ENCODE data around the gene CRYAB.
A peak's percentile ranks its signal among the peaks of the same experiment; 100 is the strongest.
"Not testable (repeated sequence)": the region's sequence is repeated elsewhere in the genome, so short reads cannot be mapped to it uniquely, and the experiment has no call there.

CRYAB gene

DNA sequence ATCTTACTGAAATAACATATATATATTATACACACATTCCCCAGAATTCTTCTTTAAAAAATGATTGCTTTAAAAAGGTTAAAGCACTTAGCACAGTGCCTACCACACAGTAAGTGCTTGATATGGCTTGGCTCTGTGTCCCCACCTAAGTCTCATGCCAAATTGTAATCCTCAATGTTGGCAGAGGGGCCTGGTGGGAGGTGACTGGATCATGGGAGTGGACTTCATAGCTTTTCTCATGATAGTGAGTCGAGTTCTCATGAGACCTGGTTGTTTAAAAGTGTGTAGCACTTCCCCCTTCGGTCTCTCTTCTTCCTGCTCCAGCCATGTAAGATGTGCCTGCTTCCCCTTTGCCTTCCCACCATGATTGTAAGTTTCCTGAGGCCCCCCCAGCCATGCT lies 6.2 kb downstream of the CRYAB start:
- no peak for DNase-seq

DNA sequence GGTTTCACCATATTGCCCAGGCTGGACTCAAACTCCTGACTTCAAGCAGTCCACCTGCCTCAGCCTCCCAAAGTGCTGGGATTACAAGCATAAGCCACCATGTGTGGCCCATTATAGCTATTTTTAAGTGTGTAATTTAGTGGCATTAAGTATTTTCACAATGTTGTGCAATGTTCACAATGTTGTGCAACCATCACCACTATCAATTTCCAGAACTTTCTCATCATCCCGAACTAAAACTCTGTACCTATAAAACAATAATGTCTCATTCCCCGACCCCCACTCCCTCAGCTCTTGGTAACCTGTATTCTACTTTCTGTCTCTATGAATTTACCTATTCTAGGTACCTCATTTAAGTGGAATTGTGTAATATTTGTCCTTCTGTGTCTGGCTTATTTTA lies 24.7 kb downstream of the CRYAB start:
- no peak for DNase-seq

DNA sequence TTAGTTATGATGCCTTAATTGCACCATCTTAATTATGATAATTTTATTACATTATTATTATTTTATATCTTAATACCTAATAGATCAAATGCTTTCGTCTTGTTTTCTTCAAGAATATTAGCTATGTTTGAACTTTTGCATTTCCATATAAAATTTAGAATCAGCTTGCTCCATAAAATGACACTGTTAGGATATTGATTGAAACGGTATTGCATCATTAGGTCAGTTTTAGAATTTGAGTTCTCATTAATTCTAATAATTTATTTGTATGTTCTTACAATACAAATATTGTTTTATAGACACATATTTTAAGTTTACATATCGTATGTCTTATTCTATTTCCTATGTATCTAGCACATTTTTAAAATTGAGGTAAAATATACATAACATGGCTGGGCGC lies 25.5 kb downstream of the CRYAB start:
- no peak for DNase-seq

DNA sequence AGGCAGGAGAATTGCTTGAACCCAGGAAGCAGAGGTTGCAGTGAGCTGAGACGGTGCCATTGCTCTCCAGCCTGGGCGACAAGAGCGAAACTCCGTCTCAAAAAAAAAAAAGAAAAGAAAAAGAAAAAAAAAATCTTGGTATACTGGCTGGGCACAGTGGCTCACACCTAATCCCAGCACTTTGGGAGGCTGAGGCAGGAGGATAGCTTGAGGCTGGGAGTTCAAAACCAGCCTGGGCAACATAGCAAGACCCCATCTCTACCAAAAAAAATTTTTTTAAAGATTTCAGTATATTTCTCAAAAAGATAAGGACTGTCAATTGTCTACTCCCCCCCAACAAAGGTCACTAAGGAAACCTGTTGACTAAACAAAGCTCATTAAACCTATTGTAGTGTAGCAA lies 26.5 kb downstream of the CRYAB start:
- not testable (repeated sequence) for DNase-seq

DNA sequence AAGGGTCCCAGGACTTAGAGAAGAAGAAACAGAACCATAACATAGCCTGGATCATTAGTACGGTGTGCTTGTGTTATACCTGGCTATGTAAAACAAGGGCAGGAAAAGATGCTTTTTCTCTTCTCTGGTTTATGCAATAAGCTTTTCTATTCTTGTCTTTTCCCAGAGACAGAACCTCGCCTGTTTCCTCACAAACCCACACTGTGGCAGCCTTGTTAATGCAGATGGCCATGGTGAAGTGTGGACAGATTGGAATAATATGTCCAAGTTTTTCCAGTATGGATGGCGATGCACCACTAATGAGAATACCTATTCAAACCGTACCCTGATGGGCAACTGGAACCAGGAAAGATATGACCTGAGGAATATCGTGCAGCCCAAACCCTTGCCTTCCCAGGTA lies 29.4 kb downstream of the CRYAB start:
- no peak for DNase-seq

DNA sequence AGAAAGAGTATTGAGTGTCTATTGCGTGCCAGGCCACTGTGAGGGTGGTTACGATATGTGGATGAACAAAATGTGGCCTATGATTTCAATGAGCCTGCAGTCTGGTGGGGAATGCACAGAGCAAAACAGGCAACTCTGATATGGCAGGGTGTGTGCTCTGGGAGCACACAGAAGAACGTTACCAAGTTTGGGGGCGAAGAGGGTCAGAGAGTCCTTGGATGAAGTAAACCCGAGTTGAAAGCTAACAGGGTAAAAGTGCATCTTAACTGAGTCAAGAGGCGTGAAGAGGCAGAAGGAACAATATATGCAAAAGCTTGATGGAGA lies 32.0 kb downstream of the CRYAB start:
- DNase-seq = no peak

DNA sequence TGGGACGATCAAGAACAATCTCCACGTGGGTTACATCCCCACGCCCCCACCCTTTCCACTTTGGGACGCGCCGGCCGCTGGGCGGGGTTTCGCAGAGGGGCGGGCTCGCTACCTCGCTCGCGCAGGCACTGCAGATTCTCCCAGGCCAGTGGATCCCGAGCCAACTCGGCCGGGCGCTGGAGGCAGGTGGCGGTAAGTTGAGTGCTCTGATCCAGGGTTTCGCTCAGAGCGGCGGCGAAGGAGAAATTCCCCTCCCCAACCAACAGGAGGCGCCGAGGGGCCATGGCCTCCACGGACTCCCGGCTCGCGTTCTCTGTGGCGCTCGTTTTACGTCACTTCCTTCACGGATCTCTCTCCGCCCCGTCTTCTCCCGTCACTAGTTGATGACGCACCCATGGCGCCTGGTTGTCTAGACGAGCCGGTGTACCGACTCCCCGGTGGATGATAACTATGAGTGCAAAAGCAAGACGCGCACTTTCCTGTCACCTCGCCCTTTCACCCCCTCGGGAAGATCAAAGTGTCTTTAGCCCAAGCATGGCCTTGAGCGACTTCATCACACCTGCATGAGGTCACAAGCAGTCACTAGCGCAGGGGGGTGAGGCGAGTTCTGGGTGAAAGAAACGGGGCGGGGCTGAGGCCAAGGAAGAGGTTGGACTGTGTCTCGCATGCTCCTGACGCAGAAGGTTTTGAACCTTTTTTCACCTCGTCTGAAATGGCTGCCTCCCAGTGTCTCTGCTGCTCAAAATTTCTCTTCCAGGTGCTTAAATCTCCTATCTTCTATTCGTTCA lies 32.5 kb downstream of the CRYAB start, which contains the start of the genes CFAP68 and FDXACB1:
Gene CFAP68 (plus strand): TSS at position 693 of the 788 bp plus-strand sequence. CDS start 20 bp downstream, at position 713.
Gene FDXACB1 (minus strand): TSS at position 317 of the 788 bp plus-strand sequence. CDS start 33 bp downstream, at position 284.
- peak; percentile 99 for DNase-seq

DNA sequence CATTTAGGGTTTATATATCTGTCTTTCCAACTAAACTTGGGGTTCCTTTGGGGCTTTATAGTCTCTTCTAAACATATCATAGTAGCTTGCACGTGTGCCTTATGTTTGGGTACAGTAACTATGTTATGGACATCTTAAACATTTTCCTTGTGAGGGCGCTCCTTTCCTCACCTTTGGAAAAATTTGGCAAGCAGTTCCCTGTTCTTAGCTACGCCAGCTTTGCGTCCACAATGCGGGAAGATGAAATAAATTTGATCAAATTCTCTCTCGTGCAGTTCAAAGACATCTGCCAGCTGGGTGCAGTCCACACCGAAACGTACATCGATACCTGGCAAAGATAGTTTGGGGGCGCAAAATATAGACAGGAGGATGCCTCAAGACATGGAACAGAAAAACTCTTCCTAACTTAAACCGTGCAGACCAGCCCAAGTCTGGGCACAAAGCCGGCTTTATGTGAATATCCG lies 33.2 kb downstream of the CRYAB start:
- peak; percentile 39 for DNase-seq

DNA sequence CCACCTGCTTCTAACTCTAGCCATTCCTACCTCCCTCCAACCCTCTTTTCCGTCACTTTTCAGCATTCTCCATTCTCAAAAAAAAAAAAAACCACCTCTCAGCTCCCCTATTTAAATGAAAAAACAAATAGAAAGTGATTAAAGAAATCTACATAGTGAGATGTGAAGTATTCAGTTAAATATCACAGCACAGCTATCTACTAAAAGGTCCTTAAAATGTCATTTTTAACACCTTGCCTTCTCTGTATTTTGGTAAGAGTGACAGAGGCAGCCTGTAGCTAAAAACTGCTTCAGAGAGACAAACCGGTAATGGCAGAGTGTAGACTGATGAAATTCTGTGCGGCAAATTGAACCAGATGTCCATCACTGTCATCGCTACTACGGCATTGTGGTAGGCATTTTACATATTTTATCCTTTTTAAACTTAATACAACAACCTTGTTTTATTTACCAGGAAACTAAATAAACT lies 39.8 kb downstream of the CRYAB start:
- no peak for DNase-seq

DNA sequence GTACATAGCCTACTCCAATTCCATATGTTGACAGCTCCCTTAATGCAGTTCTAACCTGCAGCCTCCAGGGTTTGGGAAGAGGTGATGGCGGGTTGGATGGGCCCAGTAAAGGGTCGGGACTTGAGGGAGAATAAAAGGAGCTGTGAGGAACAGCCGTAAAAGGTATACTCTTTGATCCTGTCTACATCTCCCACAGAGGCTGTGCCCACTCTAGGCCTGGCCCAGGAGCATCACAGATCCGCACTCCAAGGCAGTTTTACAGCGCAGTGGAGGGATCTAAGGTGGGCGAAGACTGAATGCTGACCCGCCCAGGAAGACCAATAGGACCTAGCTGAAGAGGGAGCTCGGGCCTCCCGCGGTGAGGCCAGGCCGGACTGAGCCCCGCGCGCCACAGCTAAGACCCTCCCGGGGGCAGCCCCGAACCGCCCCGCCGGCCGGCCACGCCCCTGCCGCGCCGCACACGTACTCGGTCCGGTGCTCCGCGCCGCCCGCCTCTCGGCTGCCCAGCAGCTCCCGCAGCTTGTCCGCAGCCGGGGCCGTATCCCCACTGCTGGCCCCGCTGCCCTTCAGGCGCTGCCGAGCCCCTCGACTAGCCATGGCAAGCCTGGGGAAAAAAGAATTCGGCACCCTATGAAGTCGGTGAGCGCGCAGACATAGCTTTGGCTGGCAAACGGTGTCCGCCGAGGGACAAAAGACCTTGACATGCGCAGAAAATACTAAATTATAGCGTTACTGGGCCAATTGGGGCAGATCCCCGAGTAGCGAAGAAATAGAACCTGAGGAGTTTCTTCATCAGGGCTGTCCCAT lies 40.5 kb downstream of the CRYAB start, which contains the start of gene ALG9:
Gene ALG9 (minus strand): TSS at position 696 of the 807 bp plus-strand sequence. CDS start 99 bp downstream, at position 597.
- DNase-seq = peak; percentile 60

DNA sequence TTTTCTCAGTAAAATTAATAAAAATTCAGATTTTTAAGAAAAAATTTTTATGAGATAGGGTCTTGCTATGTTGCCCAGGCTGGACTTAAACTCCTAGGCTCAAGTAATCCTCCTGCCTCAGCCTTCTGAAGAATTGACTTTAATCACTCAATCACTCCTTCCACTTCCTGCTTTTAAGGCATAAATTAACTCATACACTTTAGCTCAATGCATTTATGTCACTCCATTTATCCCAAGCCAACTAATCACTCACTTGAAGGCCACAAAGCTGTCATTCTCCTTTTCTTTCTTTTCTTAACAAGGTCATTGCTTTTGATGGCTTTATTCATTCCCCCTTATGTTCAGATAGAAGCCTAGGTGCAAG lies 41.1 kb downstream of the CRYAB start:
- no peak for DNase-seq

DNA sequence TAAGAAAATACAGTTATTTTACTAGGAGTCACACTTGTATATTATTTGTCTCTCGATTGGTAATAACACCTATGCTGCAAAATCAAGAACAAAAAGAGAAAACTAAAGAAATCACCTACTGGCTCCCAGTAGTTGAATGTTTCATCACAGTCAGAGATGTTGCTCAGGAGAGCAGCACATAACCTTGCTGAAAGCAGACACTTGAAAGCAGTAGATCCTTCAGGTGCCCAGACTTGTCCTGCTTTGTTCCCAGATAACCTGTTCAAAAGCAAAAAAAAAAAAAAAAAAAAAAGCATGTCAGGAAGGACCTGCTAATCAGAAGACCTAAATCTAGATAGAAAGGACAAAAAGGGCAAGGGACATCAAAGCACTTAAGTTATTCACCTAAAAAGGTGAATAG lies 41.5 kb downstream of the CRYAB start:
- DNase-seq = no peak

DNA sequence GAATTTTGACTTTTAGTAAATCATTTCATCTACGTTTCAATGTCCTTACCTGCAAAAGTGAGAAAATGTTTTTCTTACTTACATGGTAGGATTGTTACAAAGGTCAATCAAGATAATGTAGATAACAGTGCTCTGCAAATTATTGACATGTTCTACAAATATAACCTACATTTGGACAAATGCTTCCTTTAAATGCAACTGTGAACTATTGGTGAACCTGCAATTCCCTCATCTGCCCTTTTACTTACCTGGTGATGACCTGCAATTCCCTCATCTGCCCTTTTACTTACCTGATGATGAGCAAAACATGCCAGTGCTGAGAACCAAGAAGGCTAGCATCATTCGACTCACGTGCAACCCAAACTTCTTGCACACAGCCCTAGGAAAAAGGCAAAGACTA lies 51.3 kb downstream of the CRYAB start:
- DNase-seq = no peak
